Measurements from ENCODE around the gene CDH13.

CDH13 gene

DNA sequence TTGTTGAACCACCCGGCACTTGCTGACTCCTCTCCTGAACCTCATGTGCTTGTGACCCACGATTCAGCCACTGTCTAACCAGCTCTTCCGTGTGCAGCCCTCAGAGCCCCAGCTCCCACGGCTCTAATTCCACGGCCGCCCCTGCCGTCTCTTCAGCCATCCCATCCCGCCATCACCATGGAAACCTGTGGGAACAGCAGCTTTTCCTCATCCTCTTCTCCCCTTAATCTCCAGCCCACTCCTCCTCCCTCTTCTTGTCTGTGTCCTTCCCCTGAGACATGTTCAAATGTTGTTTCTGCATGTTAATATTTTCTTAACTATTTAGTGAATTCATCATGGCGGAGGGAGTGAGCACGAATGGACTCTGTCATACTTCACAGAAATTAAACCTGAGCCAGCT, 285.2 kb downstream of the CDH13 start:
- H3K36me3 ChIP-seq (ENCODE audit: control insufficient read depth in 1 of 2, insufficient read depth in 2 of 2, low read depth in 1 of 2, low read length in 2 of 2) = peaks cover 0 to 3% of the 10 kb centered on the region in 2 experiments
- no peak overlapping the region for H3K4me3 ChIP-seq (ENCODE audit: insufficient read depth in 1 of 2, low read depth in 1 of 2, low read length in 2 of 2)
- H3K27me3 ChIP-seq (ENCODE audit: control insufficient read depth in 1 of 2, insufficient read depth in 1 of 2, low read length in 2 of 2) = no peaks in the 10 kb centered on the region
- no peak overlapping the region for H3K9ac ChIP-seq (ENCODE audit: low read length)
- H2BK5ac ChIP-seq (ENCODE audit: low read depth, low read length, poor library complexity, severe bottlenecking) = no peak overlapping the region
- no peak overlapping the region for H3K23ac ChIP-seq (ENCODE audit: low read length in 2 of 2)
- no peak overlapping the region for H2BK120ac ChIP-seq (ENCODE audit: low read depth, low read length)
- peaks cover 17% of the 10 kb centered on the region for H3K79me1 ChIP-seq (replicated peaks; ENCODE audit: low read length, poor library complexity, severe bottlenecking)
- no peak for DNase-seq
- no peak overlapping the region for H2AFZ ChIP-seq (ENCODE audit: low read depth, low read length)
- no peaks in the 10 kb centered on the region for H3K9me3 ChIP-seq (ENCODE audit: control insufficient read depth, low read length)
- H3K4me1 ChIP-seq (ENCODE audit: control insufficient read depth, insufficient read depth, low read depth, low read length) = peaks cover 2% of the 10 kb centered on the region
- no peak overlapping the region for H2BK15ac ChIP-seq (ENCODE audit: low read depth, poor library complexity, severe bottlenecking)
- WGBS = 99% methylated on average over 9 of the region's 10 CpGs
- H3K4ac ChIP-seq (ENCODE audit: low read depth in 1 of 2, low read length in 2 of 2) = no peak overlapping the region
- no peak overlapping the region for H2AK5ac ChIP-seq (ENCODE audit: low read length, severe bottlenecking)
- no peak overlapping the region for H3K18ac ChIP-seq (ENCODE audit: low read depth in 1 of 2, low read length in 2 of 2)
- H4K8ac ChIP-seq (ENCODE audit: low read length) = no peak overlapping the region
- peak overlapping the region in 1 of 2 experiments; percentile 22 for H3K14ac ChIP-seq (ENCODE audit: low read length in 2 of 2)
- H3K27ac ChIP-seq (ENCODE audit: low read length, poor library complexity, severe bottlenecking) = no peak overlapping the region
- no peak overlapping the region for H2BK12ac ChIP-seq (ENCODE audit: low read length in 2 of 2)
- H3K4me2 ChIP-seq (ENCODE audit: low read length, poor library complexity, severe bottlenecking) = no peak overlapping the region
- H4K91ac ChIP-seq (ENCODE audit: low read length) = no peak overlapping the region

DNA sequence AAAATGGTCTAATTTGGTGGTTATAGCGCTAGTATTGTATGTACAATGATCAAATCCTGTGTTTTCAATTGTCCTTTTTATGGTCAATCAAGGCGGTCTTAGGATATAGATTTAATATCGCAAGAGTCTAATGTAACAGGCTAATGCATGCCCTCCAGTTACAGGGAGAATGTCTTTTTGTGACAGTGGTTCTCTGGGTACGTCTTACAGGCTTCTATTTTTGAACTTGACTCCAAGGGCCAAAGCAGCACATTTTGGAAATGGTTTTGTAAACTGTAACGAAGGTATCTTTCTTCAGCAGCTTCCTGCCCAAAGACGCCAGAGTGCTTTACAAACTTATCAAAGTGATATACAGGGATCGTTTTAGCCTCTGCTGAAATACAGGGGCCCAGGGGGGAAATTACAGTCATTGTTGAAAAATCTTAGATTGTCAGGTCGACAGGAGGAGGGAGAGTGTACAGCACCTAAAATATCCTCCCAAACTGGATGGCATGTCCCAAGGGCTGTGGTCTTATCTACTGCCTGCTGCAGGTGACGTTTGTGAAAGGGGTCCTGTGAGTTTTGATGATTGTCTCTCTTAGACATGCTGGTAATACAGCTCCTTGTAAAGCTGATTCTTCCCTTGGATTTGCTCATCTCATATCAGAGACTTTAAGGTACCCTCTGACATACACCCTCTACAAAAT, 288.5 kb downstream of the CDH13 start:
- Histone ChIP-seq H3K27ac (ENCODE audit: low read length, poor library complexity, severe bottlenecking) (no peak overlapping the region), H2BK5ac (ENCODE audit: low read depth, low read length, poor library complexity, severe bottlenecking) (no peak overlapping the region), H2BK120ac (ENCODE audit: low read depth, low read length) (no peak overlapping the region), H2AFZ (ENCODE audit: low read depth, low read length) (no peak overlapping the region), H3K23ac (ENCODE audit: low read length in 2 of 2) (no peak overlapping the region), H3K4me2 (ENCODE audit: low read length, poor library complexity, severe bottlenecking) (no peak overlapping the region), H3K27me3 (ENCODE audit: control insufficient read depth in 1 of 2, insufficient read depth in 1 of 2, low read length in 2 of 2) (no peaks in the 10 kb centered on the region), H3K36me3 (ENCODE audit: control insufficient read depth in 1 of 2, insufficient read depth in 2 of 2, low read depth in 1 of 2, low read length in 2 of 2) (peaks cover 0 to 3% of the 10 kb centered on the region in 2 experiments), H3K14ac (ENCODE audit: low read length in 2 of 2) (no peak overlapping the region), H3K18ac (ENCODE audit: low read depth in 1 of 2, low read length in 2 of 2) (no peak overlapping the region), H3K9me3 (ENCODE audit: control insufficient read depth, low read length) (no peaks in the 10 kb centered on the region), H2AK5ac (ENCODE audit: low read length, severe bottlenecking) (no peak overlapping the region), H3K79me1 (replicated peaks; ENCODE audit: low read length, poor library complexity, severe bottlenecking) (peaks cover 18% of the 10 kb centered on the region), H2BK15ac (ENCODE audit: low read depth, poor library complexity, severe bottlenecking) (no peak overlapping the region), H3K4ac (ENCODE audit: low read depth in 1 of 2, low read length in 2 of 2) (no peak overlapping the region), H3K4me3 (ENCODE audit: insufficient read depth in 1 of 2, low read depth in 1 of 2, low read length in 2 of 2) (no peak overlapping the region), H4K91ac (ENCODE audit: low read length) (no peak overlapping the region), H2BK12ac (ENCODE audit: low read length in 2 of 2) (no peak overlapping the region), H3K4me1 (ENCODE audit: control insufficient read depth, insufficient read depth, low read depth, low read length) (peaks cover 2% of the 10 kb centered on the region), H3K9ac (ENCODE audit: low read length) (no peak overlapping the region), H4K8ac (ENCODE audit: low read length) (no peak overlapping the region)
- WGBS = 92% methylated on average over 8 of the region's 9 CpGs
- DNase-seq = no peak

DNA sequence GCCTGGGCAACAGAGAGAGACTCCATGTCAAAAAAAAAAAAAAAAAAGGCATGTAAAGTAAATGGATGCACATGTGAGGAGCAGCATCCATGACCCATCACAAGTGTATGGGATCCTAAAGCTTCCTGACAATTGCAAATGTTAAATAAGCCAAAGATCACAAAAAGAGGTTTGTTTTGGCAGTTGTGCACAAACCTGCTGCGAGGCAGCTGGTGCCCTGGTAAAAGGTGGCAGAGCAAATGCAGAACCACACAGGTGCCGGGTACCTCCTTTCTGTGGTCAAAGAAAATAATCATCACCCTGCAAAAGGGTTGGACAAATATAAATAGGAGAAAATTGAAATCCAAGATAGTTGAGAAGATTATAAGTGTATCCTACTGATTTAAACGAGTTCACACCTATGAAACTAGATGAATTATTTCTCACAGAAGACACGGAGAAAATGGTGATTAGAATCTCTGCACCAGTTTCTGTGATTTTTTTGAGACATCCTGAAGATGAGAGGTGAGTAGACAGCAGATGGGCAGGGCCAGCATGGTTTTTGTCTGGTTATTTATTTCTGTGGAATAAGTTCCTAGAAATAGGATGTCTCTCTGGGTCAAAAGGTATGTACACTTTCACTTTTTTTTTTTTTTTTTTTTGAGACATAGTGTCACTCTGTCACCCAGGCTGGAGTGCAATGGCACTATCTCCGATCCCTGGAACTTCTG, 291.3 kb downstream of the CDH13 start:
- H4K91ac ChIP-seq (ENCODE audit: low read length) = no peak overlapping the region
- no peak overlapping the region for H3K23ac ChIP-seq (ENCODE audit: low read length in 2 of 2)
- no peak overlapping the region for H3K18ac ChIP-seq (ENCODE audit: low read depth in 1 of 2, low read length in 2 of 2)
- no peak for DNase-seq
- peaks cover 0 to 3% of the 10 kb centered on the region in 2 experiments for H3K36me3 ChIP-seq (ENCODE audit: control insufficient read depth in 1 of 2, insufficient read depth in 2 of 2, low read depth in 1 of 2, low read length in 2 of 2)
- H2AK5ac ChIP-seq (ENCODE audit: low read length, severe bottlenecking) = no peak overlapping the region
- H4K8ac ChIP-seq (ENCODE audit: low read length) = no peak overlapping the region
- no peak overlapping the region for H2BK120ac ChIP-seq (ENCODE audit: low read depth, low read length)
- H2BK12ac ChIP-seq (ENCODE audit: low read length in 2 of 2) = no peak overlapping the region
- H3K4me3 ChIP-seq (ENCODE audit: insufficient read depth in 1 of 2, low read depth in 1 of 2, low read length in 2 of 2) = no peak overlapping the region
- no peaks in the 10 kb centered on the region for H3K27me3 ChIP-seq (ENCODE audit: control insufficient read depth in 1 of 2, insufficient read depth in 1 of 2, low read length in 2 of 2)
- 86% methylated on average over 4 of the region's 5 CpGs for WGBS
- H3K79me1 ChIP-seq (replicated peaks; ENCODE audit: low read length, poor library complexity, severe bottlenecking) = peaks cover 12% of the 10 kb centered on the region
- no peak overlapping the region for H2AFZ ChIP-seq (ENCODE audit: low read depth, low read length)
- no peak overlapping the region for H3K4ac ChIP-seq (ENCODE audit: low read depth in 1 of 2, low read length in 2 of 2)
- H2BK5ac ChIP-seq (ENCODE audit: low read depth, low read length, poor library complexity, severe bottlenecking) = no peak overlapping the region
- peaks cover 2% of the 10 kb centered on the region for H3K4me1 ChIP-seq (ENCODE audit: control insufficient read depth, insufficient read depth, low read depth, low read length)
- H3K4me2 ChIP-seq (ENCODE audit: low read length, poor library complexity, severe bottlenecking) = no peak overlapping the region
- no peak overlapping the region for H3K27ac ChIP-seq (ENCODE audit: low read length, poor library complexity, severe bottlenecking)
- H3K9me3 ChIP-seq (ENCODE audit: control insufficient read depth, low read length) = no peaks in the 10 kb centered on the region
- H3K14ac ChIP-seq (ENCODE audit: low read length in 2 of 2) = no peak overlapping the region
- H3K9ac ChIP-seq (ENCODE audit: low read length) = no peak overlapping the region
- no peak overlapping the region for H2BK15ac ChIP-seq (ENCODE audit: low read depth, poor library complexity, severe bottlenecking)

DNA sequence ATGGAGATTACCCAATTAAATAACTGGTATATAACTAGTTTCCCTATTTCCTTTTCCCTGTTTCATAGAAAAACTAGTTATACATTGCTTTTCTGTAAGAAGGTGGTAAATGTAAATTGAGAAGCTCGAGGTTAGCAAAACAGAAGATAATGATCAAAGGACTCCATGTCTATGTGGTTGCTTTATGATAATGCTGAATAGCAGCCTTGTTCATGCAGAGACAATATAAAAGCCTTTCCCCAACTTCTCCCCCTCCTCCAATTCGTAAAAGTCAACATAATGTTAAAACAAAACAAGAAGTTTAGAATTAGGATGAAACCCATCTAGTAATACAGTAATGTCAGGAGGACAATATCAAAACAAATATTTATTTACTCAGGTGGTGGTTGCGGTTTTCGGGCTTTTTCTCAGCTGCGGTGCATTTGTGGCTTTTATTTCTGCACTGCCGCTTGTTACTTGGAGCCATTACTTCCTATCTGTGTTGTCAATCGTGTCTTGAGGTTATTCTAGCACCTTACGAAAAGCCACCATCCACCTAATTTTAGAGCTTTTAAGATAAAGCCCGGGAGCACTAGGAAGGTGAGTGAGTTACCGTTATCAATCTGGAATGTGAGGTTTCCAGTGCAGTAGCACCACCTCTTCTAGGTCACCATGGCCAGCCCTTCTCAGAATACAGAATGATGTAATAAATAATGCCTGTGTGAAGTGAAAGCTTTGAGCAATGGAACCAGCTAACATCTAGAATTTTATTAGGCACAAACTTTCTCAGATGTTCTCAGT, 297.5 kb downstream of the CDH13 start:
- Histone ChIP-seq H3K4ac (ENCODE audit: low read depth in 1 of 2, low read length in 2 of 2) (no peak overlapping the region), H3K27ac (ENCODE audit: low read length, poor library complexity, severe bottlenecking) (no peak overlapping the region), H3K14ac (ENCODE audit: low read length in 2 of 2) (no peak overlapping the region), H3K9ac (ENCODE audit: low read length) (no peak overlapping the region), H2AFZ (ENCODE audit: low read depth, low read length) (no peak overlapping the region), H3K4me2 (ENCODE audit: low read length, poor library complexity, severe bottlenecking) (no peak overlapping the region), H4K8ac (ENCODE audit: low read length) (no peak overlapping the region), H2BK120ac (ENCODE audit: low read depth, low read length) (no peak overlapping the region), H4K91ac (ENCODE audit: low read length) (no peak overlapping the region), H2AK5ac (ENCODE audit: low read length, severe bottlenecking) (no peak overlapping the region), H3K9me3 (ENCODE audit: control insufficient read depth, low read length) (no peaks in the 10 kb centered on the region), H3K23ac (ENCODE audit: low read length in 2 of 2) (no peak overlapping the region), H3K4me3 (ENCODE audit: insufficient read depth in 1 of 2, low read depth in 1 of 2, low read length in 2 of 2) (no peak overlapping the region), H3K36me3 (ENCODE audit: control insufficient read depth in 1 of 2, insufficient read depth in 2 of 2, low read depth in 1 of 2, low read length in 2 of 2) (no peaks in the 10 kb centered on the region), H3K79me1 (replicated peaks; ENCODE audit: low read length, poor library complexity, severe bottlenecking) (peaks cover 8% of the 10 kb centered on the region), H2BK12ac (ENCODE audit: low read length in 2 of 2) (no peak overlapping the region), H2BK15ac (ENCODE audit: low read depth, poor library complexity, severe bottlenecking) (no peak overlapping the region), H3K27me3 (ENCODE audit: control insufficient read depth in 1 of 2, insufficient read depth in 1 of 2, low read length in 2 of 2) (no peaks in the 10 kb centered on the region), H2BK5ac (ENCODE audit: low read depth, low read length, poor library complexity, severe bottlenecking) (no peak overlapping the region), H3K18ac (ENCODE audit: low read depth in 1 of 2, low read length in 2 of 2) (no peak overlapping the region), H3K4me1 (ENCODE audit: control insufficient read depth, insufficient read depth, low read depth, low read length) (no peaks in the 10 kb centered on the region)
- WGBS = 87% methylated on average over 7 of the region's 10 CpGs
- no peak for DNase-seq
